ENCODE results near the gene SELL.
"Not testable (repeated sequence)": the region's sequence is repeated elsewhere in the genome, so short reads cannot be mapped to it uniquely, and the experiment has no call there.

GRCh38 chr1:169713090-169713489, 1.7 kb upstream of the SELL start:
- not testable (repeated sequence) for TF ChIP-seq NFIC (IDR thresholded peaks at IDR 0.05; ENCODE audit: borderline replicate concordance); CTCF (IDR thresholded peaks at IDR 0.05)
